Activated naive CD8-positive, alpha-beta T cell treated with anti-CD3 and anti-CD28 coated beads, Interleukin-2, amount 50 U/mL, for 16 hours (primary cell): ENCODE measurements around the gene C3orf80.
"Not testable (repeated sequence)": the region's sequence is repeated elsewhere in the genome, so short reads cannot be mapped to it uniquely, and the experiment has no call there.

Source experiments
- DNase-seq: peaks from one replicate; pipeline ENCODE4 v3.0.0-alpha.2; 2020; ENCODE audit warnings: low read depth, low spot score

Gene C3orf80

DNA sequence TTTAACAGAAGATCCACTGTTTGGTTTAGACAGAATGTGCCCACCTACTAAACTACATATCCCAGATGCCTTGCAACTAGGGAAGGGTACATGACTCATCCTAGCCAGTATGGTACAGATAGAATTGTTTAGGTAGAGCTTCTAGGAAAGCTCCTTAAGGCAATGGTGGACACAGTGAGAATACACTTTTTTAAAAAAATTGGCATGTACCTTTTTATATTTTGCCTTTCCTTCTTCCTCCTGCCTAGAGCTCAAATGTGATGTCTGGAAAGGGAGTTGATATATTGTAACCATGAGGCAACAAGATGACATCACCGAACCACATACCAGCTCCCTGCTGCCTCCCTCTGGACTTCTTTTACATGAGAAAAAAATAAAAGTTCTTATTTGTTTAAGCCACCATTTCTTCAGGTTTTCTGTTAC, 14.4 kb upstream of the C3orf80 start:
- no peak for DNase-seq

- DNase-seq, result no peak
These were observed 12.0 kb upstream of the C3orf80 start for GRCh38 chr3:160213191-160213590.

DNA sequence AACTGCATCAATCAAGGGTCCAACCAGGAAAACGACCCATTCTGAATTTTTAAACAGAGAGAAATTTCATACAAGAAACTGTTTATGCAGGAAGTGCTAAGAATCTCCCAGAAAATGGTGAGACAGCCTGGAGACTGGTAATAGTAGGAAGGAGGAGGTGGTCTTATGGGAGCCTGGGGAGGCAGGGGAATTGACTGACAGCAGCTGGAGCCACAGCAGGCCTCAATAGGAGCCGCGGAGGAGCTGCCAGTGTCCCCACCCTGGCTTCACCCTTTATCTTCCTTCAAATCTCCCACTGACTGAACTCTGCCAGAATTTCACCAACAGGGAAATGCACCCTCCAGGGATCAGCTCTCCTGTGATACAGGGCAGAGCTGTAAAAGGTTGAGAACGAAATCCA, 7.5 kb upstream of the C3orf80 start:
- no peak for DNase-seq

DNA sequence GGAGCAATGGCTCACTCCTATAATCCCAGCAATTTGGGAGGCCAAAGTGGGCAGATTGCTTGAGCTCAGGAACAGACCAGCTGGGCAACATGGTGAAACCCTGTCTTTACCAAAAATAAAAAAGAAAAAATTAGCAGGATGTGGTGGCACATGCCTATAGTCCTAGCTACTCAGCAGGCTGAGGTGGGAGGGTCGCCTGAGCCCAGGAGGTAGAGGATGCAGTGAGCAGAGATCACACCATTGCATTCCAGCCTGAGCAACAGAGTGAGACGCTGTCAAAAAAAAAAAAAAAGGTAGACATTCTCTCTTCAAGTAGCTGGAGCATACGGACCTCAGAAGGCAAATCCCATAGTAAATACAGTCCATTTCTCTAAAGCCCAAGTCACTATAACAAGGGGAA, 7.1 kb upstream of the C3orf80 start:
- no peak for DNase-seq

GRCh38 chr3:160220038-160220437, 5.2 kb upstream of the C3orf80 start:
- DNase-seq, result no peak

GRCh38 chr3:160221019-160221418, 4.2 kb upstream of the C3orf80 start:
- no peak for DNase-seq

DNA sequence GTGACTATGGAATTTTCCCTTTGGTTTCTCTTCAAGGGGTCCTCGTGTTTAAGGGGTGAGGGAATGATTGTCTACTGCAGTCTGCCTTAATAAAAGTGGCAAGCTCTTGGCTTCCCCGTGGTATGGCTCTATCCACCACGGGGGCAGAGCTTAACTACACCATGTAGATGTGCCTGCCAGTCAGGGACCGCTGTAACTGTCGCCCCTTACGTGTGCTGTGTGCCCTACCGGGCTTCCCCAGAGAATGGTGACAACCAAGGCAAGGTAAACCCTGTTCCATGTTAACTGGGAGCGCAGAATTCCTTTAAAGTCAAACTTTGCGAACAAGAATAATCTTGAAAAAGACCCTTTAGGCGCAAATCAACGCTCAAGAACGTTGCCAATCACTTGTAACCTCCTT, 966 bp upstream of the C3orf80 start:
- no peak for DNase-seq

GRCh38 chr3:160224811-160225175, 429 bp upstream of the C3orf80 start:
- DNase-seq, result no peak

- no peak for DNase-seq
These were observed 1.0 kb downstream of the C3orf80 start for GRCh38 chr3:160226026-160226907.

DNA sequence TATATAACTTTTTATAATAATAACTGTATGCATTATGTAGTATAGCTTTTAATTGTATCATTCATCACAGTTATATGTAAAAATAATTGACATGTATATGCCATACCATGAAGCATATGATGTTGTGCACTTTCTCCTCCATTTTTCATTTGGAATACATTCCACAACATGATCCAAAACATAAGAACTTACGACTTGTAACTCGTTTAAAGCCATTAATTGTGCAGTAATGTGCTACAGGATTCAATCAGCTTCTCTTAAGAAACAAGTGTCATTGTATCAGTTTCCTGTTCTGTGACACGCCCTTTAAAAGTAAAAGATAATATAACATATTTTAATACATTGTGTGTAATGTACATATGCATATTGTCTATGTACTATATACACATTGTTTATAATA, 2.2 kb downstream of the C3orf80 start:
- no peak for DNase-seq

- DNase-seq, result no peak
These were observed 6.8 kb downstream of the C3orf80 start for GRCh38 chr3:160232014-160232413.

- not testable (repeated sequence) for DNase-seq
These were observed 15.5 kb downstream of the C3orf80 start for GRCh38 chr3:160240719-160241118.

- DNase-seq, result no peak
These were observed 20.1 kb downstream of the C3orf80 start for GRCh38 chr3:160245261-160245800.

- no peak for DNase-seq
These were observed 22.5 kb downstream of the C3orf80 start for GRCh38 chr3:160247766-160248165.

DNA sequence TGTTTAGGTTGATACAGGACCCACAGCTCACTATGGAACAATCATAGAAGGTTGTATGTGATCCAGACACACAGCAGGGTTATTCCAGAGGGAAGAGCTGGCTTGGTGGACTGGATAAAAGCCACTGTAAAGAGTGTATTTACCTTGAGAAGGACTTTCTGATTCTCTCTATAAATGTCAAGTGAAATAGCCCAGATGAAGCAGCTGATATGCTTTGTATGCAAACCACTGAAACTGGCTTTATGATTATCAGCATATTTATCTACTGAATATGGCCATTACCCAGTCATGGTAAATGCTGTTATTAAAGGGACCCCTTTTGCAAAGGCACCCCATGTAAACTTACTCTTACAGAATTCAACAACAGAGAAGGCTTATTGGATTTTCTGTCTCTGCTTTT, 28.1 kb downstream of the C3orf80 start:
- DNase-seq, result no peak

DNA sequence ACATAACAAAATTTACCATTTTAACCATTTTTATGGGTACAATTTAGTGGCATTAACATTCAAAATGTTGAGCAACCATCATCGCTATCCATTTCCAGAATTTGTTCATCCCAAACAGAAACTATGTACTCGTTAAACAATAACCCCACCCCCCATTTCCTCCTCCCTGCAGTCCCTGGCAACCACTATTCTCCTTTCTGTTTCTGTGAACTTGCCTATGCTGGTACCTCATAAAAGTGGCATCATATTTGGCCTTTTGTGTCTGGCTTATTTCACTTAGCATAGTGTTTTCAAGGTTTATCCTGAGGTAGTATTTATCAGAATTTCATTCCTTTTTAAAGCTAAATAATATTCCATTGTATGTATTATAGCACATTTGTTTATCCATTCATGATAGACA, 32.4 kb downstream of the C3orf80 start:
- no peak for DNase-seq

DNA sequence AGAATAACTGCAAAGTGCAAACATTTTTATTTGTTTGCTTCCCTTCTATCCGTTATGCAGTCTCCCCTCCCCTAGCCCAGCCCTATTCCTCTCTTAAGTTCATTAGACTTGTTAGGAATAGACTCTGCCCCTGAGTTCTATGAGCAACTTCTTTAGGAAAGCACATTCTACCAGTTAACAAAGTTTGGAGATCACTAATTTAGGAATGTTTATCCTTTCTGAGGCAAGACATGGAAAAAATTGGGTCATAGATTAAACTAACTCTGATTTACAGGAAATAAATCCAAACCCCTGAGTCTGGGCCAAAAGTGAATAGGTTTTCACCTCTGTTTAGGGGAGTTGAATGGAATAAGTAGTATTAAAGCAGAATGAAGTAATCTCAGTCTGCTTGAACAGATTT, 34.4 kb downstream of the C3orf80 start:
- no peak for DNase-seq

GRCh38 chr3:160260587-160261270, 35.5 kb downstream of the C3orf80 start:
- no peak for DNase-seq

GRCh38 chr3:160265088-160265487, 39.9 kb downstream of the C3orf80 start:
- DNase-seq, result no peak
